GM12878 (cell line): Measurements from ENCODE around the gene STAB2. TPM values are rescaled to one million over a fixed set of nuclear protein-coding genes. Genes with fewer than 3 reads are reported as not detected.

ENCODE experiments used
- ATAC-seq: fragments of 200-7000 bp; cut with Tn5 transposase; 3 replicates; pipeline ENCODE4 v1.9.1; 2020; ENCODE audit warnings: mild to moderate bottlenecking, moderate library complexity
- BruUV-seq: library from RNA; stranded (reverse); fragments of 400-500 nt; replicated peaks from 2 replicates; lab custom pipeline; 2021; lab: Mats Ljungman, UMichigan
- CTCF ChIA-PET: fragments of 300-600 bp; sonication (Branson Sonifier 250); formaldehyde crosslinking; extraction: SDS; loops from one replicate; lab custom pipeline; 2021; ENCODE audit warnings: inconsistent platforms; lab: Yijun Ruan, JAX
- POLR2A ChIA-PET: fragments of 350-600 bp; formaldehyde crosslinking; extraction: SDS; loops from one replicate; lab custom pipeline; 2021; ENCODE audit warnings: inconsistent platforms; lab: Charles Lee
- RAD21 ChIA-PET: fragments of 300-600 bp; sonication (Branson Sonifier 250); formaldehyde crosslinking; loops from one replicate; lab custom pipeline; 2023; ENCODE audit warnings: antibody characterized with exemption; ENCODE audit not compliant: unreplicated experiment; lab: Charles Lee
- SMC1A ChIA-PET: fragments of 300-600 bp; sonication (Branson Sonifier 250); formaldehyde crosslinking; loops from one replicate; lab custom pipeline; 2023; ENCODE audit not compliant: unreplicated experiment, uncharacterized antibody; lab: Charles Lee
- DNase-seq: peaks from one replicate; pipeline ENCODE4 v3.0.0-alpha.2; 2011; ENCODE audit warnings: low read depth, low spot score
- FAIRE-seq: peaks from 3 replicates; lab custom pipeline; 2011; peaks lifted over from hg19 to GRCh38; lab: Jason Lieb, UNC
- H2AFZ ChIP-seq: 2 replicates; pipeline ENCODE4 v1.6.0; 2011; ENCODE audit warnings: low read depth, low read length, control low read depth; ENCODE audit not compliant: control insufficient read depth
- H3K27ac ChIP-seq: 2 replicates; pipeline ENCODE4 v1.5.1; 2011; ENCODE audit warnings: control low read depth; ENCODE audit not compliant: control insufficient read depth, insufficient read depth
- H3K27me3 ChIP-seq, 2 experiments: replicated peaks in 1 of 2; 2 replicates each; pipeline versions ENCODE4 v1.6.0 to v1.6.1; 2011; ENCODE audit warnings: low read length in 1 of 2; ENCODE audit not compliant: control insufficient read depth in 2 of 2, insufficient read depth in 2 of 2
- H3K36me3 ChIP-seq, 2 experiments: 2 replicates each; pipeline ENCODE4 v1.5.1; 2011; ENCODE audit warnings: low read length in 1 of 2; ENCODE audit not compliant: control insufficient read depth in 2 of 2, insufficient read depth in 2 of 2
- H3K4me1 ChIP-seq: 2 replicates; pipeline ENCODE4 v1.6.1; 2011; ENCODE audit warnings: mild to moderate bottlenecking, low read length, moderate library complexity, mixed read lengths; ENCODE audit not compliant: control insufficient read depth, insufficient read depth
- H3K4me2 ChIP-seq: 2 replicates; pipeline ENCODE4 v1.6.0; 2011; ENCODE audit warnings: control low read depth; ENCODE audit not compliant: control insufficient read depth, insufficient read depth
- H3K4me3 ChIP-seq: fragments of 200-600 bp; sonication (generic); 2 replicates; pipeline ENCODE4 v1.5.1; 2016
- H3K79me2 ChIP-seq: 2 replicates; pipeline ENCODE4 v1.6.0; 2011; ENCODE audit warnings: low read length; ENCODE audit not compliant: control insufficient read depth, insufficient read depth
- H3K9ac ChIP-seq: 2 replicates; pipeline ENCODE4 v1.8.0; 2011; ENCODE audit warnings: low read length, control low read depth, mixed read lengths; ENCODE audit not compliant: control insufficient read depth, insufficient read depth
- H3K9me3 ChIP-seq: replicated peaks from 3 replicates; pipeline ENCODE4 v1.5.1; 2011; ENCODE audit warnings: mild to moderate bottlenecking, low read length; ENCODE audit not compliant: control insufficient read depth, insufficient read depth
- H4K20me1 ChIP-seq: 2 replicates; pipeline ENCODE4 v1.6.0; 2011; ENCODE audit not compliant: control insufficient read depth, insufficient read depth
- BCL11A ChIP-seq: IDR thresholded peaks from 2 replicates; pipeline ENCODE4 v1.6.1; 2011; ENCODE audit warnings: low read depth, low read length
- E4F1 ChIP-seq: fragments of 450-650 bp; IDR thresholded peaks from 2 replicates; pipeline ENCODE4 v1.6.1; 2018; ENCODE audit warnings: borderline replicate concordance, mild to moderate bottlenecking; ENCODE audit not compliant: partially characterized antibody
- EZH2 ChIP-seq: IDR thresholded peaks from 2 replicates; pipeline ENCODE4 v1.6.1; 2012; ENCODE audit warnings: low read depth, mild to moderate bottlenecking, control low read depth, inconsistent platforms, low read length, borderline replicate concordance; ENCODE audit not compliant: control insufficient read depth
- IKZF1 ChIP-seq: fragments of 450-650 bp; conservative IDR thresholded peaks from 2 replicates; pipeline ENCODE4 v1.6.1; 2017; ENCODE audit warnings: antibody characterized with exemption, mild to moderate bottlenecking
- IRF5 ChIP-seq: fragments of 450-650 bp; IDR thresholded peaks from 2 replicates; pipeline ENCODE4 v1.6.1; 2017; ENCODE audit warnings: borderline replicate concordance
- MEF2A ChIP-seq: IDR thresholded peaks from 2 replicates; pipeline ENCODE4 v1.6.1; 2011; ENCODE audit warnings: low read depth, mild to moderate bottlenecking, low read length, moderate library complexity; ENCODE audit not compliant: insufficient read depth
- MYB ChIP-seq: fragments of 150-350 bp; IDR thresholded peaks from 2 replicates; pipeline ENCODE4 v1.6.1; 2014; ENCODE audit warnings: mild to moderate bottlenecking, low read depth, low read length, borderline replicate concordance
- NRF1 ChIP-seq: conservative IDR thresholded peaks from 2 replicates; pipeline ENCODE4 v1.6.1; 2011; ENCODE audit warnings: mild to moderate bottlenecking, low read depth, low read length, improper control_type of control experiment
- PML ChIP-seq: IDR thresholded peaks from 2 replicates; pipeline ENCODE4 v1.6.1; 2012; ENCODE audit warnings: low read length, inconsistent platforms
- POLR2AphosphoS2 ChIP-seq: IDR thresholded peaks from 2 replicates; pipeline ENCODE4 v1.6.1; 2011; ENCODE audit warnings: low read depth, mild to moderate bottlenecking, low read length, improper control_type of control experiment, moderate library complexity
- REST ChIP-seq: IDR thresholded peaks from 2 replicates; pipeline ENCODE4 v1.6.1; 2012; ENCODE audit warnings: mild to moderate bottlenecking, low read depth, low read length
- SIX5 ChIP-seq: IDR thresholded peaks from 2 replicates; pipeline ENCODE4 v1.6.1; 2011; ENCODE audit warnings: mild to moderate bottlenecking, low read depth, low read length, moderate library complexity; ENCODE audit not compliant: severe bottlenecking
- SMARCA5 ChIP-seq: fragments of 450-650 bp; IDR thresholded peaks from 2 replicates; pipeline ENCODE4 v1.6.1; 2017; ENCODE audit warnings: mild to moderate bottlenecking
- SREBF2 ChIP-seq: IDR thresholded peaks from 2 replicates; pipeline ENCODE4 v1.6.1; 2012; ENCODE audit warnings: mild to moderate bottlenecking, low read length
- TCF3 ChIP-seq: IDR thresholded peaks from 2 replicates; pipeline ENCODE4 v1.6.1; 2012; ENCODE audit warnings: low read depth, mild to moderate bottlenecking, low read length, borderline replicate concordance; ENCODE audit not compliant: insufficient read depth
- ZNF207 ChIP-seq: fragments of 450-650 bp; IDR thresholded peaks from 2 replicates; pipeline ENCODE4 v1.6.1; 2014; ENCODE audit warnings: antibody characterized with exemption, mild to moderate bottlenecking, borderline replicate concordance
- WGBS: methylation state at CpG from one replicate; pipeline ENCODE4 v1.1.6; 2016; ENCODE audit warnings: low lambda C conversion rate; ENCODE audit not compliant: insufficient replicate concordance, insufficient coverage; ENCODE audit errors: missing lambda C conversion rate; 5-methylcytosine and 5-hydroxymethylcytosine counted together
- in situ Hi-C: fragments of 300-500 bp; cut with MboI; formaldehyde crosslinking; loops from 9 replicates; pipeline ENCODE4 v1.14.3; 2018; ENCODE audit warnings: mixed read lengths
- intact Hi-C: fragments of 100-400 bp; cut with micrococcal nuclease; formaldehyde crosslinking; loops from one replicate; pipeline ENCODE4 v1.14.2; 2022; ENCODE audit not compliant: unreplicated experiment
- polyA plus RNA-seq, 11 experiments: library from polyadenylated mRNA; depleted of rRNA in 4 of 11; unstranded in 6 of 11; stranded (reverse) in 5 of 11; fragments of >200 nt; fragmentation: Nextera tagmentation in 4 of 11; fragmentation: Illumina TruSeq in 1 of 11; extraction: Ambion mirVana in 4 of 11; extraction: Trizol in 1 of 11; gene quantifications; 1 replicate in 1 of 11; 2 replicates in 10 of 11; pipeline versions ENCODE4 v1.2.1 to v1.2.3, GENCODE V29; 2011 to 2016; ENCODE audit warnings: inconsistent platforms in 2 of 11, missing spikeins in 2 of 11, low read depth in 1 of 11
- total RNA-seq, 4 experiments: library from RNA; depleted of rRNA in 3 of 4; stranded (reverse); fragments of >200 nt in 3 of 4; fragmentation: Illumina TruSeq in 1 of 4; extraction: Trizol in 1 of 4; gene quantifications; 2 replicates each; pipeline versions ENCODE4 v1.2.1 to v1.2.3, GENCODE V29; 2013 to 2021

Gene STAB2
- total and polyA plus RNA-seq, 10 of the 15 experiments (the other 5 are each of a cell fraction or from before 2014, with no cell fraction given): 0.37 TPM; not detected in 9

GRCh38 chr12:103673487-103673886, 86.4 kb downstream of the STAB2 start:
- ChIA-PET CTCF (no interaction called here), SMC1A (no interaction called here), RAD21 (no interaction called here), POLR2A (no interaction called here)
- FAIRE-seq (no peak), ATAC-seq (no peak), DNase-seq (no peak)
- no peaks in the 10 kb centered on the region for H3K36me3 ChIP-seq
- no peak overlapping the region for H2AFZ ChIP-seq
- H3K9me3 ChIP-seq: no peaks in the 10 kb centered on the region
- H3K79me2 ChIP-seq: no peaks in the 10 kb centered on the region
- no peaks in the 10 kb centered on the region for H4K20me1 ChIP-seq
- H3K4me1 ChIP-seq: no peaks in the 10 kb centered on the region
- no peak overlapping the region for H3K9ac ChIP-seq
- in situ Hi-C loops: no loop called here
- H3K4me2 ChIP-seq: no peak overlapping the region
- 38% methylated on average over 6 of the region's 6 CpGs for WGBS
- no peak overlapping the region for H3K27ac ChIP-seq
- TF ChIP-seq MEF2A (no peak), REST (no peak), E4F1 (no peak), NRF1 (no peak), IKZF1 (no peak), PML (no peak), POLR2AphosphoS2 (no peak), SMARCA5 (no peak), EZH2 (no peak), MYB (no peak), TCF3 (no peak), ZNF207 (no peak), SIX5 (no peak), BCL11A (no peak), SREBF2 (no peak), IRF5 (no peak)
- intact Hi-C loops: no loop called here
- H3K4me3 ChIP-seq: no peak overlapping the region
- BruUV-seq: no TSS peak
- H3K27me3 ChIP-seq: no peaks in the 10 kb centered on the region
